HG03469 (cell line): Measurements from ENCODE around the gene COL4A6.
A peak's percentile ranks its signal among the peaks of the same experiment; 100 is the strongest.

ENCODE experiments used
- ATAC-seq: cut with Tn5 transposase; IDR thresholded peaks from one replicate; pipeline ENCODE4 v1.9.1; 2021; ENCODE audit warnings: mild to moderate bottlenecking, moderate library complexity, moderate number of reproducible peaks; ENCODE audit not compliant: unreplicated experiment

COL4A6 gene

GRCh38 chrX:108332281-108332680 lies 105.9 kb downstream of the COL4A6 start:
- no peak for ATAC-seq

DNA sequence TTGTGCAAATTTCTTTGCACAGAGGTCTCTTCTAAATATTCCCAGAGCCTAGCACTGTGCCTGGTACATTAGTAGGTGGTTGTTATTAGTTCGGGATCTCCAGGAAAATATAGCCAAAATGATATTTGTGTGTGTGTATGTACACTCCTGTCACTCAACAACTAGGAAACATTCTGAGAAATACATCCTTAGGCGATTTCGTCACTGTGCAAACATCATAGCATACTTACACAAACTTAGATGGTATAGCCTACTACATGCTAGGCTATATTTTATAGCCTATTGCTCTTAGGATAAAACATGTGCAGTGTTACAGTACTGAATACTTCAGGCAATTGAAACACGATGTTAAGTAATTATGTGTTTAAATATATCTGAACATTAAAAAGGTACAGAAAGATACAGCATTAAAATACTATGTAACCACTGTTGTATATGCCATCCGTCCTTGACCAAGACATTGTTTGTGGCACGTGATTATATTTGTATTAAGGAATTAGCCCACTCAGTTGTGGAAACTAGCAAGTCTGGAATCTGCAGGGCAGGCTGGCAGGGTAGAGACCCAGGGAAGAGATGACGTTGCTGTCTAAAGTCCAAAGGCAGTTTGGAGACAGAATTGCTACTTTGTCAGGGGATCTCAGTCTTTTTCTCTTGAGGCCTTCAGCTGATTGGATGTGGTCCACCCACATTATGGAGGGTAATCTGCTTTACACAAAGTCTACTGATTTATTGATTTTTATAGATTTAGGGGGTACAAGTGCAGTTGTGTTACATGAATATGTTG lies 106.9 kb downstream of the COL4A6 start:
- no peak for ATAC-seq

DNA sequence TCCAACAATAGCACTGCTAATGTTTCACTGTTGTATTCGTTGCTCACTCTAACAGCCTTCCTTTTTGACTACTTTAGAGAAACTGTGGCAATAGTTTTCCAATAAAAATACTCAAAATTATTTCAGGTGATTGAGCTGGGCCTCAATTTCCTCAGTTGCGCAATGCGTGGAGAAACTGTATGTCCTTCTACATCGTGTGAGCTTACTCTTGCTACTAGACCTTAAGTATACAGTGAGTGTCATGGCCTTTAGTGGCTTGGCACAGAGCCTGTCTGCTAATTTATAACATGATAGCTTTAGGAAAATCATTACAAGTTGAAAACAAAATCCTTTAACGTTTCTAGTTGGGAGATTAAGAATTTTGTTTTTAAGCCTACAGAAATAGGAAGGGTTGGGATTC lies 114.5 kb downstream of the COL4A6 start:
- ATAC-seq = no peak

DNA sequence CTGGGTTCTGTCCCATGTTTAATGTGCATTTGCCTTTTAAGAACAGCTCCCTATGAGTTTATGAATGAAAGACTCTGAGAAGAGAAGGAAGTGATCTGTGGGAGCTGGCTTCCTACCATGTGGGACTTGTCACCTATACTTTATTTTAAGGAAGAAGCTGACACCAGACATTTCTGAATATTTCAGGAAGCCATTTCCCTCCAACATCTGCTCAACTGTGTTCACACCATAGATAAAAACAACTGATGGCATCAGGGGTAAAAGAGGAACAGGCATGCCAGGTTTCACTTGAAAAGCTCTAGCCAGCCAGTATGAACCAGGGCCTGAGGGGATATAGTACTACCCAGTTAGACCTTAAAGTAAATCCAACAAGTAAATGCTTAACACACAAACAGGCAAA lies 116.0 kb downstream of the COL4A6 start:
- ATAC-seq = no peak

DNA sequence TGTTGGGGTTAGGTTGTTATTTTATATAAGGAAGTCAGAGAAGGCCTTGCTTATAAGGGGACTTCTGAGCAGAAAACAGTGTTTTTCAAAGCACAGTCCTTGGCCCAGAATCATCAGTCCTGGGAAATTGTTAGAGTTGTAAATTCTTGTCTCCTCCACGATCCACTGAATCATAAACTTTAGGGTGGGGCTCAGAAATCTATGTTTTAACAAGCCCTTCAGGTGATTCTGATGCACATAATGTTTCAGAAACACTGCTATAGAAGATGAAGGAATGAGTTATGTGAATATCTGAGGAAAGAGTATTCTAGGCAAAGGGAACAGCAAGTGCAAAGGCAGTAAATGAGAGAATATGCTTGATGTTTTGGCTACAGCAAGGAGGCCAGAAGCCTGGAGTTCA lies 121.8 kb downstream of the COL4A6 start:
- no peak for ATAC-seq

DNA sequence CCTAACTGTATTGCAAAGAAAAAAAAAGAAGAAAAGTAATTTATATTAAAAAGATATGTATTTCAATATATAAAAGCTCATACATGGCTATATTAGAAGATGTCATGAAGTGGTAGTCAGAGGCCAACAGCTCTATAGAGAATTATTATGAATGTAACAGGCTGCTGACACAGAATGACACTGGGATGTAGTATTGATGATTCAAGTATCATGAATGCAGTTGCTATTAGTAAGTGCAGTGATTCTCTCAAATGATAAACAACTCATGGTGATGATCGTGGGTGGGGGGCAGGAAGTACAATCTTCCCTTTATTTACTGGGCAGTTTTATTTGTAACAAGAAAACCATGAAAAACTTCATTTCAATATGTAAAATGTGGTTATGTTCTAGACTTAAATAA lies 124.6 kb downstream of the COL4A6 start:
- ATAC-seq = no peak

DNA sequence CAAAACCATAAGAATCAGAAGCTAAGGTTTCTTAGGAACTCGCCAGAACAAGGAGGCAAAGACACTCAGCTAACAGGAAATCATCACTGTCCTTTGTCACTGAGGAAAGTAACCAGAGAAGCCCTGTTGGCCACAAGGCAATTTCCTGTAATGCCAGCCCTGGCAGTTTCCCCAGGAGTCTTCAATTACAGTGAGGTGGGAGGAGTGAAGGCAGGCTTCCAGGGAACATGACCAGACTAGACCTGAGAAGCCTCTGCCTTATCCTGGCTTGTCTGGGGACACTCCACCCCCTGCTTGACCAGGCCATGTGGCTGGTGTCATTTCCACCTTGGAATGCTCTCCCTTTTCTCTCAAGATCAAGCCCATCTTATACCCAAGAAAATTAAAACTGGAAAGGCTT lies 125.3 kb downstream of the COL4A6 start:
- ATAC-seq = no peak

GRCh38 chrX:108312011-108312410 lies 126.2 kb downstream of the COL4A6 start:
- no peak for ATAC-seq

- ATAC-seq = no peak
Observed at GRCh38 chrX:108310506-108310905, 127.7 kb downstream of the COL4A6 start.

GRCh38 chrX:108309144-108309543 lies 129.1 kb downstream of the COL4A6 start:
- ATAC-seq = no peak

DNA sequence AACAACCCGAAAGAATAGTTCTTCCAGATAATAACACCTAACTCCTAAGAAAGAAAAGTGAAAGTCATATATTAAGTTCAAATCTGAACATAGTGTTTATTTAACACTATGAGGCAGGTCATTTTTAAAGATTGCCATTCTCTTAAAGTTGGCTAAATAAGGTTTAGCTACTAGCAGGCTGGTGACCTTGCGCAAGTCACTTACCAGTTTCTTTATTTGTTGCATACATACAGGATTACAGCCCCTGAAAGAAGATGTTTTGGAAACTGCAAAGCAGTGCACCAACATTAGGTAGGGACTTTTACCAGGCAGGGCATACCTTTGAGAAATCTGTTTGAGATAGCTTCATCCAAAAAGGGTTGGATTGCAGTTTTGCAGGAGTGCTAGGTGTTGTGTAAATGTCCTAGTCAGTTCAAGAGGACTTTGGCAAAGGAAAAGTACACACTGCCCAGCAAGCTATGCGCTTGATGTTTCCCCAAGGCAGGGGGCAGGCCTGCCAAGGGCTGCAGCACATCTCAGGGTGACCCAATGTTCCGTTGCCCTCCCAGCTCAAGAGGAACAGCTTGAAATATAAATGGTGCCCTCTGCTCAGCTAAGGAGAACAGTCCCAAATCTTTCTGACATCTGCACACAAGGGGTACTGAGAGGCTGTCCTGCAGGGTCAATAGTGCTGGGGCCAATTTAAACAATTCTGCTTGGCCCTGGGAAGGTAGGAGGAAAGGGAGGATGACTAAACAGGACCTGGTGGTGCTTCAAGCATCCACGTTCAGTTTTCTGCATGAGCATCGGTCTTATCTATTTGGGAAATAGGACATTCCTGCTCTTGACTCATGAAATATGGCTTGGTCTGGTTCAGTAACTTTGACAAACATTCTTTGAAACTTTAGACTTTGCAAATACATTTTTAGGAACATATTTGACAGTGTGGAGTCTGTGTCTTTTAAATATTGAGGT lies 130.8 kb downstream of the COL4A6 start:
- ATAC-seq = no peak

GRCh38 chrX:108306086-108306485 lies 132.1 kb downstream of the COL4A6 start:
- no peak for ATAC-seq

DNA sequence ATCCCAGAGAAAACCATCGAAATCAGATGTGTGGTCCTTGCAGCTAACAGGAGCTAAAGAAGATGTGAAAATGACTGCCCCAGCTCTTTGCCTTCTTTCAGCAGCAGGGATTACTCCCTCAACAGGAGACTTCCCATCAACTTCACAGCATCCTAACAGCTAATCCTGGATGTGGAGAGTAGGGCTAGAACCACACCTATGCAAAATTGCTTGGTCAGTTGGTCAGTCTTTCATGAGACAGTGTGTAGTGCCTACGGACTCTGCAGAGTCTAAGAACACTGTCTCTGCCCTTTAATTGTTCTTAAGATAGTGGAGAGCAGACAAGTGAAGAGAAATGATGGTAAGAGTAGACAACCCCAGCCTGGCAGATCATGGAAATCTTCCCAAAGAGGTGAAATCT lies 133.5 kb downstream of the COL4A6 start:
- no peak for ATAC-seq

DNA sequence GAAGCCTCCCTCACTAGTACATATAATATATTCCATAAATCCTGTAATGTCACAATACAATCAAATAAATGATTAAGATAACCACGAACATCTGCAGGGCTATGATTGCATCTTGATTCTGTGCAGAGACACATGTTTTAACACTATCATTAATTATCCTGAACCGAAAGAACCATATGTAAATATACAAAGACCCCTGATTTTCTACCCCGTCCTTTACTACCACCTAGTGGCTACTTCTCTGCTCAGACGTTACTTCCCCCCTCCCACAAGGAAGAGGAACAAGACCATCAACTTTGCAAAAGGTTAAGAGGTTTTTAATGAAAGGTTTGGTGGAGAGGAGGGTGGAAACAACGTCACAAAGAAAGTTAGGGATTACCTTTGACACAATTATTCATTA lies 134.0 kb downstream of the COL4A6 start:
- ATAC-seq = no peak

DNA sequence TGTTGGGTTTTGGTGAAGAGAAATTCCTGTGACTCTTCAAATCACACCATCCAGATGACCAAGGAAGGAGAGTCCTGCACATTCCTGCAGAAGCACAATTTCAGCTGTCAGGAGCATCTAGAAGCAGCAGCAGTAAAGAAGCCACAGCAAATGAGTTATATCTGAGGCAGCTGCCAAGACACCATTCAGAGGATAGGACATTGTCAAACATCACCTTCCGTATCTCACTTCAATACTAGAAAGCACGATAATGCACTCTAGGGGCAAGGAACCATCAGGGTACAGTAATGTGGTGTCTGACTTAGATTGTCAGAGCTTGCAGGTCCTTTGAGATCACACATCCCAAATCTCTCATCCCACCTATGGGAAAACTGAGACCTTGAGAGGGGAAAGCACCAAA lies 134.5 kb downstream of the COL4A6 start:
- ATAC-seq = no peak

DNA sequence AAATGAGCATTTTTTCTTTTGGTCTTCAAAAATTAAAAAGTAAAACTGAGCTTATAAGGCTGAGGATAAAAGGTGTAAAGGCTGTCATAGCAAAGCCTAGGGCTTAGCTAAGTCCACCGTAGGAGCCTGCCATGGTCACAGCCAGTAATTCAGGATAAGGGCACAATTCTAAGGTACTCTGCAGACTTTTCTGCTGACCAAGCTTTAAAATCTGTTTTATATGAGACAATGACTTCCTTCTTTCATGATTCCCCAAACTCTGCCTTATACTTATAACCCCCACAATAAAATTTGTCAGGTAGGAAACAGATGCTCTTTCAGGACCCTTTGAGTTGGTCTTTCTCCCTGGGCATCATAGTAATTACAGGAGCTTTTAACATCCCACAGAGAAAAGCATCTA lies 138.5 kb downstream of the COL4A6 start:
- ATAC-seq = no peak

DNA sequence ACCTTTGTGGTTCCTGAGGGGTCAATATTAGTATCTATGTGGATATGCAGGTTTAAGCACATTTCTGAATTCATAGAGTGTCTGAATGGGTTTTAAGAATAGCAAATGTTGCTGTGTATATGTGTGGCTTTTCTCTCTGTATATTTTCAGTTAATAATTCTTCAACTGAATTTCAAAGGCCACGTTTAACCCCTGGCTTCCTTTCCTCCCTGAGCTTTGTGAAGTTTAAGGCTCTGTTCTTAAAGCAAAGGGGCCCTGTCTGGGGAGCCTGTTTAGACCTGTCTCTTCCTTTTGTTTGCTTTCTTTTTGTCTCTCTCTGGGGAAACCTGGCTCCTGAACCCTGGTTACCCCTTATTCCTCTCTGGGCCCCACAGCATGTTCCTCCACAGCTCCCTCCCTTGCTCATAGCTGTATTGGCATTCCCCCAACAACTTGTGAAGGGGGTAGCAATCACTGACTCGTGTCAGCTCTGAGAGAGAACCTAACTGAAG lies 139.1 kb downstream of the COL4A6 start:
- ATAC-seq = peak; percentile 67

- ATAC-seq = no peak
Observed at GRCh38 chrX:108298165-108298602, 140.0 kb downstream of the COL4A6 start.

DNA sequence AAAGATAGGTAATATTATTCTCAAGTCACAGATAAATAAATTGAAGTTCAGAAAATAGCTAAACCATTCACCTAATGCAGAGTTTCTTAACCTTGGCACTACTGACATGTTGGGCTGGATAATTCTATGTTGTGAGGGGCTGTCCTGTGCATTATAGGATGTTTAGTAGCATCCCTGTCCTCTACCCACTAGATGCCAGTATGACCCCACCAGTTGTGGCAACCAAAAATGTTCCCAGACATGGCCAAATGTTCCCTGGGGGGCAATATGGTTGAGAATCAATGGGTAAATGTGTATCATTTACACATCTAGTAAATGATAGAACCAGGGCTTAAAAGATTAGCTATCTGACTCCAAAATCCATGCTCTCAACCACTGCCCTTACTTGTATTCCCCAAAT lies 140.9 kb downstream of the COL4A6 start:
- ATAC-seq = no peak

DNA sequence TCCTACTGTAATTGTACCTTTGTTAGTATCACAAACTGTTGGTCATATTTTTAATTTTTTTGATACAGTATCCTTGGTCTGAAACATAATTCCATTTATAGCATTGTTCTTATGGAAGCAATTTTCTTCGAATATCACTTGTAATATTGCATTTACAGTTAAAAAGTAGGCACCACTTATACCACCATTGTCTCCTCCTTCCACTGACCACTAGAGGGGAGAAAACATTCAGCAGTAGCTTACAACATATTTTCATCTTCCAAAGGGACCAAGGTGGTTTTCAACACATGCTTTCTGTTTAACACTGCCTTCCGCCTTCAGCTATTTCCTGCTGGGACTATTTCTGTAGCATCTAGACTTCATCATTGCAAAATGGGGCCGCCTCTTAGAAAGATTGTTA lies 146.2 kb downstream of the COL4A6 start:
- ATAC-seq = no peak

GRCh38 chrX:108285918-108286317 lies 152.3 kb downstream of the COL4A6 start:
- ATAC-seq = no peak

- ATAC-seq = no peak
Observed at GRCh38 chrX:108285356-108285755, 152.9 kb downstream of the COL4A6 start.
